HepG2 (cell line): Measurements from ENCODE around the gene FAM162A. TPM values are rescaled to one million over a fixed set of nuclear protein-coding genes. Genes with fewer than 3 reads are reported as not detected.

ENCODE experiments used
- ATF6 ChIP-seq: sonication (generic); formaldehyde crosslinking; conservative IDR thresholded peaks from 2 replicates; pipeline ENCODE4 v1.4.0; 2020; ENCODE audit warnings: missing genetic modification reagents
- CBFB ChIP-seq: sonication (generic); formaldehyde crosslinking; IDR thresholded peaks from 2 replicates; pipeline ENCODE4 v1.4.0; 2020; ENCODE audit warnings: missing genetic modification reagents
- CCDC6 ChIP-seq: sonication (generic); formaldehyde crosslinking; IDR thresholded peaks from 2 replicates; pipeline ENCODE4 v1.8.1; 2022; ENCODE audit warnings: mild to moderate bottlenecking, missing genetic modification reagents, moderate library complexity
- CENPBD1 ChIP-seq: sonication (generic); formaldehyde crosslinking; IDR thresholded peaks from 2 replicates; pipeline ENCODE4 v1.8.0; 2022; ENCODE audit warnings: missing genetic modification reagents, low read depth, mild to moderate bottlenecking, borderline replicate concordance
- DNMT3B ChIP-seq: conservative IDR thresholded peaks from 2 replicates; pipeline ENCODE4 v1.6.1; 2016; ENCODE audit warnings: missing biosample characterization, control low read depth
- HES4 ChIP-seq: sonication (generic); formaldehyde crosslinking; IDR thresholded peaks from 2 replicates; pipeline ENCODE4 v1.9.0; 2021; ENCODE audit warnings: mild to moderate bottlenecking, missing genetic modification reagents, borderline replicate concordance
- JUNB ChIP-seq: sonication (generic); formaldehyde crosslinking; IDR thresholded peaks from 2 replicates; pipeline ENCODE4 v1.8.0; 2022; ENCODE audit warnings: missing genetic modification reagents, mild to moderate bottlenecking, borderline replicate concordance
- KDM5B ChIP-seq: sonication (generic); formaldehyde crosslinking; IDR thresholded peaks from 2 replicates; pipeline ENCODE4 v1.4.0; 2020; ENCODE audit warnings: missing genetic modification reagents, mild to moderate bottlenecking, borderline replicate concordance
- KLF6 ChIP-seq: IDR thresholded peaks from 2 replicates; pipeline ENCODE4 v1.8.0; 2016; ENCODE audit warnings: missing biosample characterization, missing genetic modification reagents
- MTERF4 ChIP-seq: sonication (generic); formaldehyde crosslinking; IDR thresholded peaks from 2 replicates; pipeline ENCODE4 v1.8.0; 2023; ENCODE audit warnings: mild to moderate bottlenecking, missing genetic modification reagents
- NRL ChIP-seq: sonication (generic); formaldehyde crosslinking; IDR thresholded peaks from 2 replicates; pipeline ENCODE4 v1.5.0; 2020; ENCODE audit warnings: missing genetic modification reagents, mild to moderate bottlenecking, moderate library complexity, borderline replicate concordance
- TCF7 ChIP-seq: sonication (generic); IDR thresholded peaks from 2 replicates; pipeline ENCODE4 v1.6.1; 2016; ENCODE audit warnings: antibody characterized with exemption, low read depth
- UBTF ChIP-seq: sonication (generic); formaldehyde crosslinking; IDR thresholded peaks from 2 replicates; pipeline ENCODE4 v1.4.0; 2020; ENCODE audit warnings: mild to moderate bottlenecking, missing genetic modification reagents
- ZNF232 ChIP-seq: sonication (generic); formaldehyde crosslinking; IDR thresholded peaks from 2 replicates; pipeline ENCODE4 v1.4.0; 2020; ENCODE audit warnings: missing genetic modification reagents, borderline replicate concordance
- ZNF260 ChIP-seq: sonication (generic); formaldehyde crosslinking; IDR thresholded peaks from 2 replicates; pipeline ENCODE4 v1.4.0; 2020; ENCODE audit warnings: missing genetic modification reagents, low read depth, mild to moderate bottlenecking, borderline replicate concordance
- ZNF615 ChIP-seq: sonication (generic); formaldehyde crosslinking; IDR thresholded peaks from 2 replicates; pipeline ENCODE4 v1.5.0; 2020; ENCODE audit warnings: mild to moderate bottlenecking, missing genetic modification reagents, borderline replicate concordance
- ZNF747 ChIP-seq: sonication (generic); formaldehyde crosslinking; IDR thresholded peaks from 2 replicates; pipeline ENCODE4 v1.8.1; 2023; ENCODE audit warnings: missing genetic modification reagents, mild to moderate bottlenecking, borderline replicate concordance
- polyA plus RNA-seq, 8 experiments: library from polyadenylated mRNA; depleted of rRNA in 3 of 8; stranded (reverse) in 7 of 8; unstranded in 1 of 8; fragments of >200 nt; fragmentation: Illumina TruSeq in 4 of 8; extraction: Trizol in 4 of 8; gene quantifications; 2 replicates each; pipeline versions ENCODE4 v1.2.1 to v1.2.3, GENCODE V29; 2011 to 2016; ENCODE audit warnings: low read depth in 4 of 8, missing spikeins in 1 of 8, mixed read lengths in 1 of 8; ENCODE audit not compliant: insufficient read depth in 1 of 8
- total RNA-seq, 5 experiments: library from RNA; depleted of rRNA; stranded (reverse); fragments of >200 nt; fragmentation: Illumina TruSeq; extraction: Trizol; gene quantifications; 2 replicates each; pipeline ENCODE4 v1.2.3, GENCODE V29; 2016; ENCODE audit warnings: low read depth in 1 of 5

Gene FAM162A
- total and polyA plus RNA-seq, 2 of the 13 experiments (the other 11 are each of a cell fraction or from before 2014, with no cell fraction given), result 115 to 155 TPM

- 0 out of 2 replicates have a peak, but pooled peaks have one; percentile 30 for TF ChIP-seq ATF6 (CRISPR knock-in tag)
- TF ChIP-seq CBFB (CRISPR knock-in tag), result no peak
- peak; percentile 69; the same call in 1 of the 2 replicates for TF ChIP-seq NRL
- TF ChIP-seq TCF7, result 0 out of 2 replicates have a peak, but pooled peaks have one; percentile 6
- peak; percentile 32; the same call in 1 of the 2 replicates for TF ChIP-seq CCDC6
- peak; percentile 81; the same call in 1 of the 2 replicates for TF ChIP-seq MTERF4 (CRISPR knock-in tag)
- TF ChIP-seq ZNF232, result peak; percentile 84
- TF ChIP-seq UBTF (CRISPR knock-in tag), result peak; percentile 68
- TF ChIP-seq CENPBD1 (CRISPR knock-in tag), result no peak
- TF ChIP-seq KDM5B, result peak; percentile 95
- TF ChIP-seq DNMT3B (CRISPR knock-in tag), result no peak; the same call in none of the 2 replicates
- no peak for TF ChIP-seq JUNB (CRISPR knock-in tag)
- no peak for TF ChIP-seq ZNF260 (CRISPR knock-in tag)
- TF ChIP-seq KLF6 (CRISPR knock-in tag), result 0 out of 2 replicates have a peak, but pooled peaks have one; percentile 35
- TF ChIP-seq HES4 (CRISPR knock-in tag), result peak; percentile 46; the same call in 1 of the 2 replicates
- peak; percentile 77; the same call in 1 of the 2 replicates for TF ChIP-seq ZNF615 (CRISPR knock-in tag)
- peak; percentile 15; the same call in 1 of the 2 replicates for TF ChIP-seq ZNF747 (CRISPR knock-in tag)
Observed at GRCh38 chr3:122382888-122383666, 905 bp upstream of the FAM162A start, which contains the start of gene MIX23 (continued).
